HepG2 (cell line): ENCODE measurements around the gene SPTBN2. TPM values are rescaled to one million over a fixed set of nuclear protein-coding genes. Genes with fewer than 3 reads are reported as not detected.
A peak's percentile ranks its signal among the peaks of the same experiment; 100 is the strongest.

Source experiments
- AHR ChIP-seq: IDR thresholded peaks from 2 replicates; pipeline ENCODE4 v1.6.1; 2018; ENCODE audit warnings: missing genetic modification reagents, missing compliant biosample characterization
- ATM ChIP-seq: fragments of 450-650 bp; IDR thresholded peaks from 2 replicates; pipeline ENCODE4 v1.7.1; 2017; ENCODE audit warnings: mild to moderate bottlenecking, borderline replicate concordance
- FIP1L1 ChIP-seq: fragments of 200-400 bp; formaldehyde crosslinking; IDR thresholded peaks from 2 replicates; pipeline ENCODE4 v1.6.1; 2018; ENCODE audit warnings: low read depth, mild to moderate bottlenecking, low read length, moderate library complexity, borderline replicate concordance; ENCODE audit not compliant: insufficient read depth
- KLF16 ChIP-seq, 2 experiments: sonication (generic) in 1 of 2; formaldehyde crosslinking in 1 of 2; IDR thresholded peaks; 2 replicates each; pipeline versions ENCODE4 v1.6.1 to v1.8.0; 2016 to 2023; ENCODE audit warnings: missing genetic modification reagents in 2 of 2, missing compliant biosample characterization in 1 of 2
- MEF2D ChIP-seq: sonication (generic); formaldehyde crosslinking; IDR thresholded peaks from 2 replicates; pipeline ENCODE4 v1.5.1; 2020; ENCODE audit warnings: mild to moderate bottlenecking, missing genetic modification reagents
- NFE2L1 ChIP-seq: sonication (generic); formaldehyde crosslinking; IDR thresholded peaks from 2 replicates; pipeline ENCODE4 v1.4.0; 2020; ENCODE audit warnings: missing genetic modification reagents, mild to moderate bottlenecking, borderline replicate concordance
- PRMT3 ChIP-seq: sonication (generic); formaldehyde crosslinking; IDR thresholded peaks from 2 replicates; pipeline ENCODE4 v1.8.1; 2022; ENCODE audit warnings: low read depth, mild to moderate bottlenecking, moderate library complexity, missing genetic modification reagents, borderline replicate concordance
- SP2 ChIP-seq: sonication (generic); formaldehyde crosslinking; IDR thresholded peaks from 2 replicates; pipeline ENCODE4 v1.5.1; 2020; ENCODE audit warnings: mild to moderate bottlenecking, missing genetic modification reagents
- TBX2 ChIP-seq: sonication (generic); formaldehyde crosslinking; IDR thresholded peaks from 2 replicates; pipeline ENCODE4 v1.5.0; 2020; ENCODE audit warnings: missing genetic modification reagents, mild to moderate bottlenecking, borderline replicate concordance
- ZBTB26 ChIP-seq: IDR thresholded peaks from 2 replicates; pipeline ENCODE4 v1.6.1; 2016; ENCODE audit warnings: missing compliant biosample characterization, missing genetic modification reagents, borderline replicate concordance
- ZNF256 ChIP-seq: sonication (generic); formaldehyde crosslinking; conservative IDR thresholded peaks from 2 replicates; pipeline ENCODE4 v1.4.0; 2020; ENCODE audit warnings: missing genetic modification reagents
- ZNF672 ChIP-seq: sonication (generic); formaldehyde crosslinking; IDR thresholded peaks from 2 replicates; pipeline ENCODE4 v1.8.1; 2022; ENCODE audit warnings: missing genetic modification reagents
- polyA plus RNA-seq, 8 experiments: library from polyadenylated mRNA; depleted of rRNA in 3 of 8; stranded (reverse) in 7 of 8; unstranded in 1 of 8; fragments of >200 nt; fragmentation: Illumina TruSeq in 4 of 8; extraction: Trizol in 4 of 8; gene quantifications; 2 replicates each; pipeline versions ENCODE4 v1.2.1 to v1.2.3, GENCODE V29; 2011 to 2016; ENCODE audit warnings: low read depth in 4 of 8, missing spikeins in 1 of 8, mixed read lengths in 1 of 8; ENCODE audit not compliant: insufficient read depth in 1 of 8
- total RNA-seq, 5 experiments: library from RNA; depleted of rRNA; stranded (reverse); fragments of >200 nt; fragmentation: Illumina TruSeq; extraction: Trizol; gene quantifications; 2 replicates each; pipeline ENCODE4 v1.2.3, GENCODE V29; 2016; ENCODE audit warnings: low read depth in 1 of 5
- TF ChIP-seq, protein P1 (sequence below): sonication (generic); formaldehyde crosslinking; IDR thresholded peaks from 2 replicates; pipeline ENCODE4 v1.4.0; 2020; ENCODE audit warnings: missing genetic modification reagents, borderline replicate concordance
- TF ChIP-seq, protein P2 (sequence below): sonication (generic); formaldehyde crosslinking; IDR thresholded peaks from 2 replicates; pipeline ENCODE4 v1.4.0; 2020; ENCODE audit warnings: missing genetic modification reagents
- TF ChIP-seq, protein P3 (sequence below): IDR thresholded peaks from 2 replicates; pipeline ENCODE4 v1.6.1; 2018; ENCODE audit warnings: missing genetic modification reagents, mild to moderate bottlenecking, missing compliant biosample characterization
- TF ChIP-seq, protein P4 (sequence below): sonication (generic); formaldehyde crosslinking; IDR thresholded peaks from 2 replicates; pipeline ENCODE4 v1.5.0; 2020; ENCODE audit warnings: mild to moderate bottlenecking, missing genetic modification reagents
- TF ChIP-seq, protein P5 (sequence below): sonication (generic); formaldehyde crosslinking; IDR thresholded peaks from 2 replicates; pipeline ENCODE4 v1.5.0; 2020; ENCODE audit warnings: missing genetic modification reagents

SPTBN2 gene
- total and polyA plus RNA-seq, 2 of the 13 experiments (the other 11 are each of a cell fraction or from before 2014, with no cell fraction given): 0.65 to 4.0 TPM

DNA sequence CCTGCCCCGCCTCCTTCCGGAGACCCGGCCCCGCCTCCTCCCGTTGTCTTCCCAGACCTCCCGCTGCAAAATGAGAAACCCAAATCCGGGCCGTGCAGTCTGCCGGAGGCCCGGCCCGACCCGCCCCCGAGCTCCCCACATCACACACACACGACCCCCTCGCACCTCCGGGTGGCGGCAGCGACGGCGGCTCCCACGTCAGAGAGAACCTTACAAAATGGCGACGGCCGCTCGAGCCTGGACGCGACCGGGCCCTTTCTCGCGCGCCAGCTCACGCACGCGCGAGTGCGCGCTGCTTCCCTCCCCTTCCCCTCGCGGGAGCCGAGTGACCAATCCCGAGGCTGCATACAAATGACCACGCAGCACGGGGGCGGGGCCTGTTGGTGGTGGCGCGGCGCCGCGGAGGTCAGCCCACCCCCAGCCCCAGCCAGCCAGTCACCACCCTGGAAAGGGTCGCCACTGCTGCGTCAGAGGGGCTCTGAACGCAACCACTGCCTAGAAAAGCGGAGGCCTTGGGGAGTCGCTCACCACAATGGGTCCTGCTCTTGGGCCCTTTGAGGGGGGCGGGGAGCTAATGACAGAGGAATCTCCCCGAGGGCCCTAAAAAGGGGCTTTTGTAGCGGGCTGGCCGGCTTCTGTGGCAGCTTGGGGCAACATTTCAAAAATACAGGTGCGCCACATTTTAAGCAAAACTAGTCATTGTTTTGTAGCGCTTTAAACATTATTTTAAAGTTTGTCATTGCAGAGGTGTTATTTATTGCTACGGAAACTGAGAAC, 51.2 kb downstream of the SPTBN2 start, which contains the start of gene RBM4B (continued):
- TF ChIP-seq, protein P1, sequence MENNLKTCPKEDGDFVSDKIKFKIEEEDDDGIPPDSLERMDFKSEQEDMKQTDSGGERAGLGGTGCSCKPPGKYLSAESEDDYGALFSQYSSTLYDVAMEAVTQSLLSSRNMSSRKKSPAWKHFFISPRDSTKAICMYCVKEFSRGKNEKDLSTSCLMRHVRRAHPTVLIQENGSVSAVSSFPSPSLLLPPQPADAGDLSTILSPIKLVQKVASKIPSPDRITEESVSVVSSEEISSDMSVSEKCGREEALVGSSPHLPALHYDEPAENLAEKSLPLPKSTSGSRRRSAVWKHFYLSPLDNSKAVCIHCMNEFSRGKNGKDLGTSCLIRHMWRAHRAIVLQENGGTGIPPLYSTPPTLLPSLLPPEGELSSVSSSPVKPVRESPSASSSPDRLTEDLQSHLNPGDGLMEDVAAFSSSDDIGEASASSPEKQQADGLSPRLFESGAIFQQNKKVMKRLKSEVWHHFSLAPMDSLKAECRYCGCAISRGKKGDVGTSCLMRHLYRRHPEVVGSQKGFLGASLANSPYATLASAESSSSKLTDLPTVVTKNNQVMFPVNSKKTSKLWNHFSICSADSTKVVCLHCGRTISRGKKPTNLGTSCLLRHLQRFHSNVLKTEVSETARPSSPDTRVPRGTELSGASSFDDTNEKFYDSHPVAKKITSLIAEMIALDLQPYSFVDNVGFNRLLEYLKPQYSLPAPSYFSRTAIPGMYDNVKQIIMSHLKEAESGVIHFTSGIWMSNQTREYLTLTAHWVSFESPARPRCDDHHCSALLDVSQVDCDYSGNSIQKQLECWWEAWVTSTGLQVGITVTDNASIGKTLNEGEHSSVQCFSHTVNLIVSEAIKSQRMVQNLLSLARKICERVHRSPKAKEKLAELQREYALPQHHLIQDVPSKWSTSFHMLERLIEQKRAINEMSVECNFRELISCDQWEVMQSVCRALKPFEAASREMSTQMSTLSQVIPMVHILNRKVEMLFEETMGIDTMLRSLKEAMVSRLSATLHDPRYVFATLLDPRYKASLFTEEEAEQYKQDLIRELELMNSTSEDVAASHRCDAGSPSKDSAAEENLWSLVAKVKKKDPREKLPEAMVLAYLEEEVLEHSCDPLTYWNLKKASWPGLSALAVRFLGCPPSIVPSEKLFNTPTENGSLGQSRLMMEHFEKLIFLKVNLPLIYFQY (CRISPR knock-in tag): no peak
- TF ChIP-seq FIP1L1 (peak; percentile 57; the same call in 1 of the 2 replicates), ZBTB26 (CRISPR knock-in tag) (no peak; the same call in 1 of the 2 replicates), MEF2D (CRISPR knock-in tag) (0 out of 2 replicates have a peak, but pooled peaks have one; percentile 28), KLF16 (CRISPR knock-in tag; IDR thresholded peaks at IDR 0.05) (no peak; a peak in 1 of 4 replicates), ATM (no peak), NFE2L1 (no peak), ZNF256 (no peak), PRMT3 (CRISPR knock-in tag) (no peak), AHR (CRISPR knock-in tag) (no peak), ZNF672 (CRISPR knock-in tag) (no peak), TBX2 (CRISPR knock-in tag) (peak; percentile 44), SP2 (CRISPR knock-in tag) (peak; percentile 78)
- TF ChIP-seq, protein P2, sequence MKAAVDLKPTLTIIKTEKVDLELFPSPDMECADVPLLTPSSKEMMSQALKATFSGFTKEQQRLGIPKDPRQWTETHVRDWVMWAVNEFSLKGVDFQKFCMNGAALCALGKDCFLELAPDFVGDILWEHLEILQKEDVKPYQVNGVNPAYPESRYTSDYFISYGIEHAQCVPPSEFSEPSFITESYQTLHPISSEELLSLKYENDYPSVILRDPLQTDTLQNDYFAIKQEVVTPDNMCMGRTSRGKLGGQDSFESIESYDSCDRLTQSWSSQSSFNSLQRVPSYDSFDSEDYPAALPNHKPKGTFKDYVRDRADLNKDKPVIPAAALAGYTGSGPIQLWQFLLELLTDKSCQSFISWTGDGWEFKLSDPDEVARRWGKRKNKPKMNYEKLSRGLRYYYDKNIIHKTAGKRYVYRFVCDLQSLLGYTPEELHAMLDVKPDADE (CRISPR knock-in tag): no peak
- TF ChIP-seq, protein P3, sequence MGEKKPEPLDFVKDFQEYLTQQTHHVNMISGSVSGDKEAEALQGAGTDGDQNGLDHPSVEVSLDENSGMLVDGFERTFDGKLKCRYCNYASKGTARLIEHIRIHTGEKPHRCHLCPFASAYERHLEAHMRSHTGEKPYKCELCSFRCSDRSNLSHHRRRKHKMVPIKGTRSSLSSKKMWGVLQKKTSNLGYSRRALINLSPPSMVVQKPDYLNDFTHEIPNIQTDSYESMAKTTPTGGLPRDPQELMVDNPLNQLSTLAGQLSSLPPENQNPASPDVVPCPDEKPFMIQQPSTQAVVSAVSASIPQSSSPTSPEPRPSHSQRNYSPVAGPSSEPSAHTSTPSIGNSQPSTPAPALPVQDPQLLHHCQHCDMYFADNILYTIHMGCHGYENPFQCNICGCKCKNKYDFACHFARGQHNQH: no peak; the same call in 1 of the 2 replicates
- TF ChIP-seq, protein P4, sequence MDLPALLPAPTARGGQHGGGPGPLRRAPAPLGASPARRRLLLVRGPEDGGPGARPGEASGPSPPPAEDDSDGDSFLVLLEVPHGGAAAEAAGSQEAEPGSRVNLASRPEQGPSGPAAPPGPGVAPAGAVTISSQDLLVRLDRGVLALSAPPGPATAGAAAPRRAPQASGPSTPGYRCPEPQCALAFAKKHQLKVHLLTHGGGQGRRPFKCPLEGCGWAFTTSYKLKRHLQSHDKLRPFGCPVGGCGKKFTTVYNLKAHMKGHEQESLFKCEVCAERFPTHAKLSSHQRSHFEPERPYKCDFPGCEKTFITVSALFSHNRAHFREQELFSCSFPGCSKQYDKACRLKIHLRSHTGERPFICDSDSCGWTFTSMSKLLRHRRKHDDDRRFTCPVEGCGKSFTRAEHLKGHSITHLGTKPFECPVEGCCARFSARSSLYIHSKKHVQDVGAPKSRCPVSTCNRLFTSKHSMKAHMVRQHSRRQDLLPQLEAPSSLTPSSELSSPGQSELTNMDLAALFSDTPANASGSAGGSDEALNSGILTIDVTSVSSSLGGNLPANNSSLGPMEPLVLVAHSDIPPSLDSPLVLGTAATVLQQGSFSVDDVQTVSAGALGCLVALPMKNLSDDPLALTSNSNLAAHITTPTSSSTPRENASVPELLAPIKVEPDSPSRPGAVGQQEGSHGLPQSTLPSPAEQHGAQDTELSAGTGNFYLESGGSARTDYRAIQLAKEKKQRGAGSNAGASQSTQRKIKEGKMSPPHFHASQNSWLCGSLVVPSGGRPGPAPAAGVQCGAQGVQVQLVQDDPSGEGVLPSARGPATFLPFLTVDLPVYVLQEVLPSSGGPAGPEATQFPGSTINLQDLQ: no peak
- TF ChIP-seq, protein P5, sequence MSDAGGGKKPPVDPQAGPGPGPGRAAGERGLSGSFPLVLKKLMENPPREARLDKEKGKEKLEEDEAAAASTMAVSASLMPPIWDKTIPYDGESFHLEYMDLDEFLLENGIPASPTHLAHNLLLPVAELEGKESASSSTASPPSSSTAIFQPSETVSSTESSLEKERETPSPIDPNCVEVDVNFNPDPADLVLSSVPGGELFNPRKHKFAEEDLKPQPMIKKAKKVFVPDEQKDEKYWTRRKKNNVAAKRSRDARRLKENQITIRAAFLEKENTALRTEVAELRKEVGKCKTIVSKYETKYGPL (CRISPR knock-in tag): no peak
